K562 (cell line): ENCODE measurements around the gene AHI1. TPM values are rescaled to one million over a fixed set of nuclear protein-coding genes. Genes with fewer than 3 reads are reported as not detected.
A peak's percentile ranks its signal among the peaks of the same experiment; 100 is the strongest.

Source experiments
- CHD7 ChIP-seq: fragments of 200-600 bp; sonication (generic); IDR thresholded peaks from one replicate; pipeline ENCODE4 v1.6.1; 2012; ENCODE audit warnings: mild to moderate bottlenecking, low read depth, low read length, inconsistent platforms
- IRF1 ChIP-seq: sonication (generic); formaldehyde crosslinking; IDR thresholded peaks from 2 replicates; pipeline ENCODE4 v1.8.0; 2022; ENCODE audit warnings: missing genetic modification reagents, mild to moderate bottlenecking, borderline replicate concordance
- TEAD2 ChIP-seq: fragments of 450-650 bp; IDR thresholded peaks from 2 replicates; pipeline ENCODE4 v1.6.1; 2016; ENCODE audit warnings: missing genetic modification characterization, control low read depth, missing compliant biosample characterization
- ZBTB12 ChIP-seq: fragments of 250-450 bp; sonication (Bioruptor Pico); IDR thresholded peaks from 2 replicates; pipeline ENCODE4 v1.4.0; 2020
- ZNF639 ChIP-seq, 2 experiments: fragments of 200-800 bp in 1 of 2; sonication (Bioruptor generic) in 1 of 2; sonication (generic) in 1 of 2; formaldehyde crosslinking in 1 of 2; IDR thresholded peaks in 1 of 2; conservative IDR thresholded peaks in 1 of 2; 2 replicates each; pipeline versions ENCODE4 v1.5.0 to v1.6.1; 2016 to 2020; ENCODE audit warnings: missing compliant biosample characterization in 1 of 2, missing genetic modification characterization in 1 of 2, missing genetic modification reagents in 1 of 2
- ZNF740 ChIP-seq, 3 experiments: fragments of 200-800 bp in 1 of 3; sonication (Bioruptor generic) in 1 of 3; sonication (generic) in 1 of 3; formaldehyde crosslinking in 1 of 3; IDR thresholded peaks; 2 replicates each; pipeline versions ENCODE4 v1.6.1 to v1.8.0; 2016 to 2022; ENCODE audit warnings: mild to moderate bottlenecking in 2 of 3, missing compliant biosample characterization in 2 of 3, missing genetic modification characterization in 2 of 3, missing genetic modification reagents in 1 of 3
- polyA plus RNA-seq, 8 experiments: library from polyadenylated mRNA; depleted of rRNA in 4 of 8; stranded (reverse) in 5 of 8; unstranded in 3 of 8; fragments of >200 nt; fragmentation: Nextera tagmentation in 2 of 8; fragmentation: Illumina TruSeq in 1 of 8; extraction: Ambion mirVana in 2 of 8; extraction: Trizol in 1 of 8; gene quantifications; 2 replicates each; pipeline versions ENCODE4 v1.2.1 to v1.2.3, GENCODE V29; 2011 to 2014; ENCODE audit warnings: inconsistent platforms in 1 of 8, missing spikeins in 1 of 8
- total RNA-seq, 7 experiments: library from RNA; depleted of rRNA in 6 of 7; stranded (reverse); fragments of >200 nt in 6 of 7; fragmentation: Illumina TruSeq in 2 of 7; extraction: Trizol in 2 of 7; gene quantifications; 2 replicates each; pipeline versions ENCODE4 v1.2.1 to v1.2.3, GENCODE V29; 2011 to 2021; ENCODE audit warnings: low replicate concordance in 1 of 7

Gene AHI1
- total and polyA plus RNA-seq, 9 of the 15 experiments (the other 6 are each of a cell fraction or from before 2014, with no cell fraction given) = 24.7 to 54.9 (median 32.2) TPM

- TF ChIP-seq TEAD2 (tag) = no peak
- TF ChIP-seq ZNF639 (CRISPR knock-in tag; conservative IDR thresholded peaks at IDR 0.05 in 1 of 2, IDR thresholded peaks at IDR 0.05 in 1 of 2) = peak in 1 of 2 experiments; percentile 31; a peak in 1 of 4 replicates
- TF ChIP-seq ZBTB12 = no peak
- TF ChIP-seq CHD7 = no peak
- TF ChIP-seq IRF1 (CRISPR knock-in tag) = no peak
- no peak for TF ChIP-seq ZNF740 (CRISPR knock-in tag; IDR thresholded peaks at IDR 0.05)
- no peak for TF ChIP-seq ZNF740 (tag; IDR thresholded peaks at IDR 0.05)
These were observed 206.1 kb downstream of the AHI1 start (continued) for GRCh38 chr6:135291288-135292076.
